ENCODE results near the gene OR2K2. TPM values are rescaled to one million over a fixed set of nuclear protein-coding genes. Genes with fewer than 3 reads are reported as not detected.
"Not testable (repeated sequence)": the region's sequence is repeated elsewhere in the genome, so short reads cannot be mapped to it uniquely, and the experiment has no call there.

Gene OR2K2
- not detected in 2 replicates for total RNA-seq

- Mint-ChIP-seq H3K36me3 (ENCODE audit: low read depth) (no peaks in the 10 kb centered on the region), H3K27ac (no peak within 1 kb of the TSS), H3K4me3 (no peak within 1 kb of the TSS), H3K27me3 (ENCODE audit: insufficient read depth) (peaks cover 4% of the 10 kb centered on the region), H3K9me3 (no peaks in the 10 kb centered on the region), H3K4me1 (ENCODE audit: low read depth) (no peaks in the 10 kb centered on the region)
- intact Hi-C loops (cut with micrococcal nuclease), result no loop called here
- DNase-seq (ENCODE audit: low spot score), result no peak
Observed at GRCh38 chr9:111330124-111330523, at the start of gene OR2K2. Gene OR2K2 (minus strand): TSS chr9:111330224. CDS start chr9:111328433, 1,791 bp downstream.

GRCh38 chr9:111375817-111376564 lies 46.0 kb upstream of the OR2K2 start:
- no peak for DNase-seq (ENCODE audit: low spot score)
- Mint-ChIP-seq H3K4me1 (ENCODE audit: low read depth) (no peaks in the 10 kb centered on the region), H3K9me3 (no peaks in the 10 kb centered on the region), H3K36me3 (ENCODE audit: low read depth) (peaks cover 56% of the 10 kb centered on the region), H3K27ac (peak overlapping the region; percentile 24), H3K4me3 (no peak overlapping the region), H3K27me3 (ENCODE audit: insufficient read depth) (no peaks in the 10 kb centered on the region)
- intact Hi-C loops (cut with micrococcal nuclease), result no loop called here

GRCh38 chr9:111375062-111375461 lies 45.0 kb upstream of the OR2K2 start:
- no peak overlapping the region for H3K27ac Mint-ChIP-seq
- H3K36me3 Mint-ChIP-seq (ENCODE audit: low read depth), result peaks cover 60% of the 10 kb centered on the region
- H3K4me1 Mint-ChIP-seq (ENCODE audit: low read depth), result no peaks in the 10 kb centered on the region
- no peak overlapping the region for H3K4me3 Mint-ChIP-seq
- H3K27me3 Mint-ChIP-seq (ENCODE audit: insufficient read depth), result no peaks in the 10 kb centered on the region
- no peaks in the 10 kb centered on the region for H3K9me3 Mint-ChIP-seq
- no peak for DNase-seq (ENCODE audit: low spot score)
- intact Hi-C loops (cut with micrococcal nuclease), result no loop called here

GRCh38 chr9:111372297-111372696 lies 42.3 kb upstream of the OR2K2 start:
- no peaks in the 10 kb centered on the region for H3K27me3 Mint-ChIP-seq (ENCODE audit: insufficient read depth)
- H3K4me3 Mint-ChIP-seq, result no peak overlapping the region
- H3K4me1 Mint-ChIP-seq (ENCODE audit: low read depth), result no peaks in the 10 kb centered on the region
- DNase-seq (ENCODE audit: low spot score), result no peak
- H3K27ac Mint-ChIP-seq, result no peak overlapping the region
- H3K9me3 Mint-ChIP-seq, result no peaks in the 10 kb centered on the region
- intact Hi-C loops (cut with micrococcal nuclease), result no loop called here
- H3K36me3 Mint-ChIP-seq (ENCODE audit: low read depth), result peaks cover 68% of the 10 kb centered on the region

GRCh38 chr9:111366978-111367377 lies 37.0 kb upstream of the OR2K2 start:
- H3K27ac Mint-ChIP-seq, result no peak overlapping the region
- H3K4me3 Mint-ChIP-seq, result no peak overlapping the region
- no peak for DNase-seq (ENCODE audit: low spot score)
- intact Hi-C loops (cut with micrococcal nuclease), result no loop called here
- H3K27me3 Mint-ChIP-seq (ENCODE audit: insufficient read depth), result no peaks in the 10 kb centered on the region
- H3K4me1 Mint-ChIP-seq (ENCODE audit: low read depth), result no peaks in the 10 kb centered on the region
- H3K9me3 Mint-ChIP-seq, result no peaks in the 10 kb centered on the region
- H3K36me3 Mint-ChIP-seq (ENCODE audit: low read depth), result peaks cover 66% of the 10 kb centered on the region

GRCh38 chr9:111362526-111362925 lies 32.5 kb upstream of the OR2K2 start:
- H3K4me1 Mint-ChIP-seq (ENCODE audit: low read depth), result no peaks in the 10 kb centered on the region
- no peak overlapping the region for H3K27ac Mint-ChIP-seq
- peaks cover 40% of the 10 kb centered on the region for H3K36me3 Mint-ChIP-seq (ENCODE audit: low read depth)
- H3K27me3 Mint-ChIP-seq (ENCODE audit: insufficient read depth), result no peaks in the 10 kb centered on the region
- H3K9me3 Mint-ChIP-seq, result no peaks in the 10 kb centered on the region
- no peak overlapping the region for H3K4me3 Mint-ChIP-seq
- DNase-seq (ENCODE audit: low spot score), result no peak
- intact Hi-C loops (cut with micrococcal nuclease), result no loop called here

GRCh38 chr9:111360881-111361280 lies 30.9 kb upstream of the OR2K2 start:
- peaks cover 36% of the 10 kb centered on the region for H3K36me3 Mint-ChIP-seq (ENCODE audit: low read depth)
- no peak overlapping the region for H3K27ac Mint-ChIP-seq
- intact Hi-C loops (cut with micrococcal nuclease), result no loop called here
- no peak for DNase-seq (ENCODE audit: low spot score)
- no peaks in the 10 kb centered on the region for H3K9me3 Mint-ChIP-seq
- no peaks in the 10 kb centered on the region for H3K27me3 Mint-ChIP-seq (ENCODE audit: insufficient read depth)
- H3K4me3 Mint-ChIP-seq, result no peak overlapping the region
- H3K4me1 Mint-ChIP-seq (ENCODE audit: low read depth), result no peaks in the 10 kb centered on the region

- no peak for DNase-seq (ENCODE audit: low spot score)
- no peak overlapping the region for H3K4me3 Mint-ChIP-seq
- intact Hi-C loops (cut with micrococcal nuclease), result no loop called here
- H3K27me3 Mint-ChIP-seq (ENCODE audit: insufficient read depth), result peaks cover 4% of the 10 kb centered on the region
- peaks cover 7% of the 10 kb centered on the region for H3K4me1 Mint-ChIP-seq (ENCODE audit: low read depth)
- H3K27ac Mint-ChIP-seq, result no peak overlapping the region
- no peaks in the 10 kb centered on the region for H3K9me3 Mint-ChIP-seq
- peaks cover 14% of the 10 kb centered on the region for H3K36me3 Mint-ChIP-seq (ENCODE audit: low read depth)
Observed at GRCh38 chr9:111356481-111357244, 26.6 kb upstream of the OR2K2 start.

GRCh38 chr9:111352545-111352944 lies 22.5 kb upstream of the OR2K2 start:
- H3K27ac Mint-ChIP-seq, result no peak overlapping the region
- no peaks in the 10 kb centered on the region for H3K9me3 Mint-ChIP-seq

GRCh38 chr9:111350556-111350955 lies 20.5 kb upstream of the OR2K2 start:
- DNase-seq (ENCODE audit: low spot score), result no peak
- H3K27me3 Mint-ChIP-seq (ENCODE audit: insufficient read depth), result peaks cover 11% of the 10 kb centered on the region
- H3K27ac Mint-ChIP-seq, result no peak overlapping the region
- intact Hi-C loops (cut with micrococcal nuclease), result no loop called here
- H3K4me1 Mint-ChIP-seq (ENCODE audit: low read depth), result peaks cover 7% of the 10 kb centered on the region
- H3K4me3 Mint-ChIP-seq, result no peak overlapping the region
- H3K36me3 Mint-ChIP-seq (ENCODE audit: low read depth), result no peaks in the 10 kb centered on the region
- H3K9me3 Mint-ChIP-seq, result no peaks in the 10 kb centered on the region

More at GRCh38 chr9:111352545-111352944, 22.5 kb upstream of the OR2K2 start:
- no peak for DNase-seq (ENCODE audit: low spot score)
- H3K4me3 Mint-ChIP-seq, result no peak overlapping the region
- peaks cover 8% of the 10 kb centered on the region for H3K27me3 Mint-ChIP-seq (ENCODE audit: insufficient read depth)
- peaks cover 7% of the 10 kb centered on the region for H3K4me1 Mint-ChIP-seq (ENCODE audit: low read depth)
- H3K36me3 Mint-ChIP-seq (ENCODE audit: low read depth), result peaks cover 5% of the 10 kb centered on the region
- intact Hi-C loops (cut with micrococcal nuclease), result no loop called here

- peaks cover 7% of the 10 kb centered on the region for H3K4me1 Mint-ChIP-seq (ENCODE audit: low read depth)
- peaks cover 11% of the 10 kb centered on the region for H3K27me3 Mint-ChIP-seq (ENCODE audit: insufficient read depth)
- H3K27ac Mint-ChIP-seq, result no peak overlapping the region
- intact Hi-C loops (cut with micrococcal nuclease), result no loop called here
- H3K4me3 Mint-ChIP-seq, result no peak overlapping the region
- DNase-seq (ENCODE audit: low spot score), result no peak
- H3K9me3 Mint-ChIP-seq, result no peaks in the 10 kb centered on the region
- no peaks in the 10 kb centered on the region for H3K36me3 Mint-ChIP-seq (ENCODE audit: low read depth)
Observed at GRCh38 chr9:111349766-111350165, 19.7 kb upstream of the OR2K2 start.

GRCh38 chr9:111348821-111349271 lies 18.8 kb upstream of the OR2K2 start:
- Mint-ChIP-seq H3K36me3 (ENCODE audit: low read depth) (no peaks in the 10 kb centered on the region), H3K4me1 (ENCODE audit: low read depth) (peaks cover 6% of the 10 kb centered on the region), H3K9me3 (no peaks in the 10 kb centered on the region), H3K27ac (no peak overlapping the region), H3K4me3 (no peak overlapping the region), H3K27me3 (ENCODE audit: insufficient read depth) (peaks cover 11% of the 10 kb centered on the region)
- intact Hi-C loops (cut with micrococcal nuclease), result no loop called here
- DNase-seq (ENCODE audit: low spot score), result no peak

GRCh38 chr9:111334318-111334863 lies 4.4 kb upstream of the OR2K2 start:
- H3K4me3 Mint-ChIP-seq; H3K27ac Mint-ChIP-seq; DNase-seq (ENCODE audit: low spot score); H3K36me3 Mint-ChIP-seq (ENCODE audit: low read depth); H3K27me3 Mint-ChIP-seq (ENCODE audit: insufficient read depth); H3K9me3 Mint-ChIP-seq; intact Hi-C loops (cut with micrococcal nuclease); H3K4me1 Mint-ChIP-seq (ENCODE audit: low read depth): not testable (repeated sequence)

Data from activated T-helper 1 cell treated with anti-CD3 and anti-CD28 coated beads, Interleukin-12 subunit alpha, Interleukin-12 subunit beta, Interleukin-2, Interleukin-4 antibody, amounts not matched to agents 30 ng/mL and 10 ng/mL and 1 ng/mL, durations not matched to agents 14 hours and 24 hours and 36 hours (primary cell).